ENCODE data around the gene EMID1. TPM values are rescaled to one million over a fixed set of nuclear protein-coding genes. Genes with fewer than 3 reads are reported as not detected.

Gene EMID1
- total RNA-seq, 1 donor from 2014 or later = 25.5 TPM

GRCh38 chr22:29224121-29224858 lies 18.6 kb downstream of the EMID1 start:
- Mint-ChIP-seq H3K36me3 (ENCODE audit: low read depth, unreplicated experiment) (no peaks in the 10 kb centered on the region), H3K4me1 (ENCODE audit: unreplicated experiment) (no peaks in the 10 kb centered on the region), H3K4me3 (ENCODE audit: unreplicated experiment) (no peak overlapping the region), H3K9me3 (ENCODE audit: unreplicated experiment) (no peaks in the 10 kb centered on the region), H3K27ac (ENCODE audit: unreplicated experiment) (no peak overlapping the region), H3K27me3 (ENCODE audit: unreplicated experiment) (peaks cover 3% of the 10 kb centered on the region)
- TF ChIP-seq CTCF (IDR thresholded peaks at IDR 0.05; ENCODE audit: unreplicated experiment) = no peak
- no peak for DNase-seq (ENCODE audit: low spot score)

GRCh38 chr22:29224859-29225410 lies 19.2 kb downstream of the EMID1 start:
- Mint-ChIP-seq H3K27me3 (ENCODE audit: unreplicated experiment) (peaks cover 3% of the 10 kb centered on the region), H3K4me1 (ENCODE audit: unreplicated experiment) (no peaks in the 10 kb centered on the region), H3K27ac (ENCODE audit: unreplicated experiment) (no peak overlapping the region), H3K9me3 (ENCODE audit: unreplicated experiment) (no peaks in the 10 kb centered on the region), H3K4me3 (ENCODE audit: unreplicated experiment) (no peak overlapping the region), H3K36me3 (ENCODE audit: low read depth, unreplicated experiment) (no peaks in the 10 kb centered on the region)
- no peak for TF ChIP-seq CTCF (IDR thresholded peaks at IDR 0.05; ENCODE audit: unreplicated experiment)
- no peak for DNase-seq (ENCODE audit: low spot score)

- no peaks in the 10 kb centered on the region for H3K4me1 Mint-ChIP-seq (ENCODE audit: unreplicated experiment)
- H3K9me3 Mint-ChIP-seq (ENCODE audit: unreplicated experiment) = no peaks in the 10 kb centered on the region
- H3K4me3 Mint-ChIP-seq (ENCODE audit: unreplicated experiment) = no peak overlapping the region
- H3K36me3 Mint-ChIP-seq (ENCODE audit: low read depth, unreplicated experiment) = no peaks in the 10 kb centered on the region
- H3K27me3 Mint-ChIP-seq (ENCODE audit: unreplicated experiment) = peaks cover 3% of the 10 kb centered on the region
- H3K27ac Mint-ChIP-seq (ENCODE audit: unreplicated experiment) = peak overlapping the region; percentile 57
- DNase-seq (ENCODE audit: low spot score) = no peak
- no peak for TF ChIP-seq CTCF (IDR thresholded peaks at IDR 0.05; ENCODE audit: unreplicated experiment)
These were observed 19.9 kb downstream of the EMID1 start for GRCh38 chr22:29225422-29226090.

- Mint-ChIP-seq H3K4me1 (ENCODE audit: unreplicated experiment) (no peaks in the 10 kb centered on the region), H3K4me3 (ENCODE audit: unreplicated experiment) (no peak overlapping the region), H3K27ac (ENCODE audit: unreplicated experiment) (no peak overlapping the region), H3K27me3 (ENCODE audit: unreplicated experiment) (peaks cover 3% of the 10 kb centered on the region), H3K36me3 (ENCODE audit: low read depth, unreplicated experiment) (no peaks in the 10 kb centered on the region), H3K9me3 (ENCODE audit: unreplicated experiment) (no peaks in the 10 kb centered on the region)
- no peak for TF ChIP-seq CTCF (IDR thresholded peaks at IDR 0.05; ENCODE audit: unreplicated experiment)
- no peak for DNase-seq (ENCODE audit: low spot score)
These were observed 20.8 kb downstream of the EMID1 start for GRCh38 chr22:29226351-29226981.

Data from endothelial cell (in vitro differentiated cells).